A549 (cell line): ENCODE data around the gene PAXX. TPM values are rescaled to one million over a fixed set of nuclear protein-coding genes. Genes with fewer than 3 reads are reported as not detected.

ENCODE experiments used
- ATAC-seq, 2 experiments: fragments of 200-7000 bp in 1 of 2; fragments of >200 bp in 1 of 2; cut with Nextera tagmentation in 1 of 2; cut with Tn5 transposase in 1 of 2; 3 replicates each; pipeline versions ENCODE4 v1.8.0 to v1.9.1; 2018 to 2020; ENCODE audit warnings: mild to moderate bottlenecking in 1 of 2, moderate library complexity in 1 of 2
- CTCF ChIA-PET: fragments of 300-600 bp; sonication (Branson Sonifier 250); formaldehyde crosslinking; extraction: SDS; loops from one replicate; lab custom pipeline; 2021; ENCODE audit warnings: antibody characterized with exemption, inconsistent platforms; lab: Yijun Ruan, JAX
- POLR2A ChIA-PET: fragments of 350-600 bp; formaldehyde crosslinking; extraction: SDS; loops from one replicate; lab custom pipeline; 2021; ENCODE audit warnings: antibody characterized with exemption, inconsistent platforms; lab: Yijun Ruan, JAX
- DNase-seq, 2 experiments: peaks; one replicate each; pipeline versions ENCODE4 v3.0.0 to v3.0.0-alpha.2; 2011 to 2016; ENCODE audit warnings: low read depth in 1 of 2, low spot score in 1 of 2
- FAIRE-seq: peaks from 2 replicates; lab custom pipeline; 2011; peaks lifted over from hg19 to GRCh38; lab: Jason Lieb, UNC
- H3K27ac ChIP-seq, 2 experiments: fragments of >200 bp; sonication (Bioruptor Twin); formaldehyde crosslinking; 3 replicates each; pipeline ENCODE4 v1.5.1; 2016 to 2017
- H3K4me1 ChIP-seq: fragments of >200 bp; sonication (Bioruptor Twin); formaldehyde crosslinking; 3 replicates; pipeline ENCODE4 v1.6.1; 2016
- H3K4me2 ChIP-seq: fragments of >200 bp; sonication (Bioruptor Twin); formaldehyde crosslinking; 3 replicates; pipeline ENCODE4 v1.6.1; 2016
- H3K4me3 ChIP-seq: fragments of >200 bp; sonication (Bioruptor Twin); formaldehyde crosslinking; 3 replicates; pipeline ENCODE4 v1.5.1; 2016
- H3K9me3 ChIP-seq: fragments of >200 bp; sonication (Bioruptor Twin); formaldehyde crosslinking; 3 replicates; pipeline ENCODE4 v1.6.1; 2016
- ATOH8 ChIP-seq: fragments of 250-450 bp; sonication (Bioruptor Pico); IDR thresholded peaks from 2 replicates; pipeline ENCODE4 v1.5.0; 2020; ENCODE audit warnings: low read depth, mild to moderate bottlenecking, moderate library complexity
- CBX2 ChIP-seq: fragments of 200-600 bp; sonication (generic); IDR thresholded peaks from 2 replicates; pipeline ENCODE4 v1.6.1; 2016; ENCODE audit warnings: low read depth, mild to moderate bottlenecking, borderline replicate concordance
- CHD2 ChIP-seq: fragments of 150-350 bp; IDR thresholded peaks from 2 replicates; pipeline ENCODE4 v1.6.1; 2014; ENCODE audit warnings: low read length; ENCODE audit not compliant: partially characterized antibody
- CTCF ChIP-seq: fragments of >200 bp; sonication (Bioruptor Twin); formaldehyde crosslinking; IDR thresholded peaks from 3 replicates; pipeline ENCODE4 v1.5.1; 2016
- FOXS1 ChIP-seq: fragments of 250-450 bp; sonication (Bioruptor Pico); IDR thresholded peaks from 2 replicates; pipeline ENCODE4 v1.5.0; 2020; ENCODE audit warnings: mild to moderate bottlenecking, moderate library complexity
- HDAC2 ChIP-seq: fragments of 200-600 bp; sonication (generic); IDR thresholded peaks from 2 replicates; pipeline ENCODE4 v1.6.1; 2016
- HEYL ChIP-seq: fragments of 250-450 bp; sonication (Bioruptor Pico); IDR thresholded peaks from 2 replicates; pipeline ENCODE4 v1.8.0; 2021; ENCODE audit warnings: mild to moderate bottlenecking, moderate library complexity
- HMGXB4 ChIP-seq: fragments of 250-450 bp; sonication (Bioruptor Pico); IDR thresholded peaks from 2 replicates; pipeline ENCODE4 v1.5.0; 2021; ENCODE audit warnings: mild to moderate bottlenecking, moderate library complexity, borderline replicate concordance
- HOXB13 ChIP-seq: fragments of 250-450 bp; sonication (Bioruptor Pico); IDR thresholded peaks from 2 replicates; pipeline ENCODE4 v1.5.0; 2020; ENCODE audit warnings: low read depth, mild to moderate bottlenecking, moderate library complexity
- HOXB5 ChIP-seq: fragments of 250-450 bp; sonication (Bioruptor Pico); IDR thresholded peaks from 2 replicates; pipeline ENCODE4 v1.5.0; 2020; ENCODE audit warnings: mild to moderate bottlenecking, moderate library complexity
- JUN ChIP-seq, 2 experiments: fragments of >200 bp; sonication (Bioruptor Twin); formaldehyde crosslinking; IDR thresholded peaks; 2 replicates in 1 of 2; 3 replicates in 1 of 2; pipeline ENCODE4 v1.6.1; 2016 to 2017
- MAX ChIP-seq: IDR thresholded peaks from 2 replicates; pipeline ENCODE4 v1.6.1; 2012
- MYC ChIP-seq: IDR thresholded peaks from 2 replicates; pipeline ENCODE4 v1.6.1; 2012; ENCODE audit warnings: mild to moderate bottlenecking, inconsistent platforms, low read length, improper control_type of control experiment, borderline replicate concordance
- NPAS2 ChIP-seq: fragments of 250-450 bp; sonication (Bioruptor Pico); IDR thresholded peaks from 2 replicates; pipeline ENCODE4 v1.8.0; 2022; ENCODE audit warnings: mild to moderate bottlenecking, moderate library complexity, borderline replicate concordance
- PHF8 ChIP-seq: fragments of 200-600 bp; sonication (generic); IDR thresholded peaks from 2 replicates; pipeline ENCODE4 v1.6.1; 2016; ENCODE audit warnings: low read depth, mild to moderate bottlenecking, antibody characterized with exemption, moderate library complexity, borderline replicate concordance
- REST ChIP-seq: fragments of 200-600 bp; sonication (generic); IDR thresholded peaks from 2 replicates; pipeline ENCODE4 v1.6.1; 2016; ENCODE audit warnings: antibody characterized with exemption, mild to moderate bottlenecking, moderate library complexity
- SMC3 ChIP-seq: fragments of >200 bp; sonication (Bioruptor Twin); formaldehyde crosslinking; IDR thresholded peaks from 3 replicates; pipeline ENCODE4 v1.6.1; 2018; ENCODE audit warnings: inconsistent platforms
- TFCP2L1 ChIP-seq: fragments of 250-450 bp; sonication (Bioruptor Pico); IDR thresholded peaks from 2 replicates; pipeline ENCODE4 v1.5.0; 2021; ENCODE audit warnings: mild to moderate bottlenecking
- USF2 ChIP-seq: fragments of 450-650 bp; IDR thresholded peaks from 2 replicates; pipeline ENCODE4 v1.6.1; 2014; ENCODE audit warnings: antibody characterized with exemption
- WGBS: methylation state at CpG from one replicate; pipeline ENCODE4 v1.1.6; 2017; ENCODE audit errors: missing lambda C conversion rate; 5-methylcytosine and 5-hydroxymethylcytosine counted together
- polyA plus RNA-seq, 4 experiments: library from polyadenylated mRNA; depleted of rRNA in 3 of 4; stranded (reverse); fragments of >200 nt; fragmentation: RNase III in 1 of 4; extraction: RNeasy Plus Mini Kit Qiagen cat#74134 plus additional on column Dnase treatment in 1 of 4; gene quantifications; 2 replicates in 3 of 4; 3 replicates in 1 of 4; pipeline ENCODE4 v1.2.3, GENCODE V29; 2011 to 2017

The PAXX gene
- polyA plus RNA-seq, 2 of the 4 experiments (the other 2 are of a cell fraction): 15.6 to 53.2 TPM

- no peak for DNase-seq
- TF ChIP-seq MAX: no peak
- no peak for TF ChIP-seq PHF8
- TF ChIP-seq HOXB13 (CRISPR knock-in tag): no peak
- TF ChIP-seq CHD2: no peak
- TF ChIP-seq REST: no peak
- TF ChIP-seq HMGXB4 (CRISPR knock-in tag): no peak
- TF ChIP-seq FOXS1: no peak
- TF ChIP-seq MYC: no peak
- TF ChIP-seq CBX2: no peak
- TF ChIP-seq TFCP2L1 (CRISPR knock-in tag): no peak
- no peak for TF ChIP-seq SMC3
- no peak for TF ChIP-seq HEYL (CRISPR knock-in tag)
- no peak for TF ChIP-seq CTCF
- TF ChIP-seq HOXB5: no peak
- no peak for TF ChIP-seq ATOH8 (CRISPR knock-in tag)
- TF ChIP-seq USF2: no peak
- TF ChIP-seq HDAC2: no peak
- no peak for TF ChIP-seq NPAS2 (CRISPR knock-in tag)
- TF ChIP-seq JUN (IDR thresholded peaks at IDR 0.05): no peak
- Histone ChIP-seq H3K4me2 (no peak overlapping the region), H3K4me3 (no peak overlapping the region), H3K4me1 (peaks cover 15% of the 10 kb centered on the region), H3K9me3 (no peaks in the 10 kb centered on the region), H3K27ac (no peak overlapping the region)
- POLR2A ChIA-PET: no interaction called here
- FAIRE-seq: no peak
- ATAC-seq: no peak
- WGBS: 89% methylated on average over 10 of the region's 13 CpGs
- CTCF ChIA-PET: interaction anchor here (0.6 to 20.4 kb wide), 11 partner anchors 10 to 231 kb away, joined by 3 to 282 read pairs (median 25); partner anchors contain the start of genes ABCA2, AJM1, C8G and FBXW5
Measured at GRCh38 chr9:137037035-137037434, 44.8 kb downstream of the PAXX start.
